ENCODE measurements around the gene TRIM43.
"Not testable (repeated sequence)": the region's sequence is repeated elsewhere in the genome, so short reads cannot be mapped to it uniquely, and the experiment has no call there.

The TRIM43 gene
- total RNA-seq: 0 reads per million in 2 donors

GRCh38 chr2:95591701-95592100, at the start of gene TRIM43:
Gene TRIM43 (plus strand): TSS chr2:95592001. CDS start chr2:95594024, 2,023 bp downstream.
- DNase-seq: not testable (repeated sequence)

GRCh38 chr2:95551055-95551568, 40.7 kb upstream of the TRIM43 start:
- no peak for DNase-seq

GRCh38 chr2:95552911-95553310, 38.9 kb upstream of the TRIM43 start:
- DNase-seq: no peak

GRCh38 chr2:95569170-95569569, 22.6 kb upstream of the TRIM43 start:
- DNase-seq: no peak

DNA sequence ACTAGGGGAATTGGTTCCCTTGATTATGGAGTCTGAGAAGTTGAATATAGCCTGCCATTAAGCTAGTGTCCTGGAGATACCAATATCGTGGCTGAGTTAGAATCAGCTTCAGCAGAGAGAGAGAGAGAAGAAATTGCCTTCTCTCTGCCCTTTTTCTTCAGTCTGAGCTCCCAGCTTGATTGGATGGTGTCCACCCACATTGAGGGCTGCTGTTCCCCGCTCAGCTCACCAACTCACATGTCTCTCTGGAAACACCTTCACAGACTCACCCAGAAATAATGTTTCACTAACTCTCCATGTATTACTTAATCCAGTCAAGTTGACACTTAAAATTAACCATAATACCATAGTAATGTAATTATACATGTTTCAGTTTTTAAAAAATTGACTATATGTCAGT, 17.9 kb upstream of the TRIM43 start:
- no peak for DNase-seq

DNA sequence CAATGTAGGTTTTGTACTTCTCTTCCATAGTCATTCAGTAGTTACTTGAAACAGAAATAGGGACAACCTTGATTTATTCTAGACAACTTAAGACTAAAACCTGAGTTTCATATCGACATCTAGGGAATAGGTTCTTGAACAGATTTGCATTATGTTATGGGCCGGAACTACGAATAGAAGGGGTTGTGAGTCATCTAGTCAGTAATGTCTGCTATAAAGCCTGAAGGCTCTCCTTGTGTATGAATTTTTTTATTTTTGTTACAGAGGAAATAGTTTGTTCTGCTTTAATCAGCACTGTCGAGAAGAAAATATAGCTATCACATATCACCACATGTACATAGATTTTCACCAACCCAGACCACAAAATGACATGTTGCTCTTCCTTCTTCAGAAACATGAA, 17.3 kb upstream of the TRIM43 start:
- no peak for DNase-seq

- no peak for DNase-seq
Measured at GRCh38 chr2:95575857-95576256, 15.9 kb upstream of the TRIM43 start.

- no peak for DNase-seq
Measured at GRCh38 chr2:95578539-95578938, 13.3 kb upstream of the TRIM43 start.

- not testable (repeated sequence) for DNase-seq
Measured at GRCh38 chr2:95583545-95583944, 8.3 kb upstream of the TRIM43 start.

- DNase-seq: not testable (repeated sequence)
Measured at GRCh38 chr2:95584321-95584720, 7.5 kb upstream of the TRIM43 start.

GRCh38 chr2:95589777-95590536, 1.8 kb upstream of the TRIM43 start:
- DNase-seq: not testable (repeated sequence)

GRCh38 chr2:95592973-95593372, 1.2 kb downstream of the TRIM43 start:
- not testable (repeated sequence) for DNase-seq

GRCh38 chr2:95595012-95595411, 3.2 kb downstream of the TRIM43 start:
- not testable (repeated sequence) for DNase-seq

DNA sequence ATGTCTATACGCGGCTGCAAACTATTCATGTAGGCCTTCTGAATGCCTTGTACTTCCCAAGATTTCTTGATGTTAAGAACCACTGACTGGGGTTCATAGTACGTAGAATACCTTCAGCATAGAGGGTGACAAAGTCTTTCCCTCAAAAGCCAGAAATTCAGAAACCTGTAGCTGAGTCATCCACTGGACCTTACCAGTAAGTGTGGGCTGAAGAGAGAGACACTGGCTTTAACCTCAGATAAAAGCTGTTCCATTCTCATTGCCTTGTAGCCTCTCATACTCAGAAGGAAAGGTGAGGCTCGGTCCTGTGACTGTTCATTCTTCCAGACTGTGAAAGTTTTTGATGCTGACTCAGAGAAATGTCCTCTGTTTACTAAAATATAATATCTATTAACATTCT, 9.5 kb downstream of the TRIM43 start:
- not testable (repeated sequence) for DNase-seq

DNA sequence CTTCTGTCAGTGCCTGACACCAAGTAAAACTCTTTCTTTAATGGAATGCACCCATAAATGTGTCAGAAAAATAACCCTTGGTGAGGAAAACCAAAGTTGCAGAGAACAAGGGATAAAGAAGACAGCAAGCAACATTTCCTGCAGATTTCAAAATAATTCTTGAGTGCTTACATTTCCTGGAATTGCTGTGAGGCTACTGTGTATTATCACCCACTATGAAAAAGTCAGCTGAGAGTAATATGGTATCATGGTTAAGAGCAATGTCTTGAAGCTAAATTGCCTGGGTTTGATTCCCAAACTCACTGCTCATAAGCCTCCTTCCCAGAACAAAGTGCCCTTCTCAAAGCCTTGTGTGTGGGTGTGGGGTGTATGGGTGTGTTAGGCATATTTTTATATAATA, 10.3 kb downstream of the TRIM43 start:
- DNase-seq: not testable (repeated sequence)

GRCh38 chr2:95608356-95608755, 16.6 kb downstream of the TRIM43 start:
- DNase-seq: not testable (repeated sequence)

- not testable (repeated sequence) for DNase-seq
Measured at GRCh38 chr2:95609764-95610163, 18.0 kb downstream of the TRIM43 start.

DNA sequence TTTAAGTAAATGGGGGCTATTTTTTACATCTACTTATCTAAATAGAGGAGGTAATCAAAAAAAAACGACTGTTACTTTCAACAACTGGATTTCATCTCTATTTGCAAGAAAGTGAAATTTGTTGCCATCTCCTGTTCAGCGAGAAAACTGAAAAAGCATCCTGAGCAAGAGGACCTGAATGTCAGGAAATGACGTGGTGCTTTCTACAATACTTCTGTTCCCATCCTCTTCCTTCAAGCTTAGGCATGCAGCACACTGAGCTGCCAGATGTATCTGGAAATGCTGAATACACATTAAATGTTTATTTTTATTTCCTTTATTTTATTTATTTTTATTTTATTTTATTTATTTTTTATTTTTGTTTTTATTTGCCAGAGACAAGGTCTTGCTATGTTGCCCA, 21.2 kb downstream of the TRIM43 start:
- not testable (repeated sequence) for DNase-seq

GRCh38 chr2:95622728-95623127, 30.9 kb downstream of the TRIM43 start:
- DNase-seq: not testable (repeated sequence)

GRCh38 chr2:95630987-95631386, 39.2 kb downstream of the TRIM43 start:
- DNase-seq: not testable (repeated sequence)

- DNase-seq: not testable (repeated sequence)
Measured at GRCh38 chr2:95633626-95634259, 41.9 kb downstream of the TRIM43 start.

GRCh38 chr2:95640515-95641288, 48.9 kb downstream of the TRIM43 start:
- DNase-seq: not testable (repeated sequence)

DNA sequence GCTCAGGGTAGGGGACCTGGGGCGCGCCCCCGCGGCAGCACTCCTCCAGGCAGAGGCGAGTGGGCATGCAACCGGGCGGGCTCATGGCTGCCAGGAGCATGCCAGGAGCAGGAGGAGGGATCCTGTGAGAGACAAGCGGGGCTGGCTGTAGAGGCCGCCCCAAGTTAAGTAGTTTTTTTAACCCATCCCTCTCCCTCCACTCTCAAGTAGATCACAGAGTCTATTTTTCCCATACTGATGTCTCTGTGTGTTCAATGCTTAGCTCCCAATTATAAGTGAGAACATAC, 49.4 kb downstream of the TRIM43 start:
- not testable (repeated sequence) for DNase-seq
